Adipocyte (in vitro differentiated cells): Measurements from ENCODE around the gene PRELID2.
"Not testable (repeated sequence)": the region's sequence is repeated elsewhere in the genome, so short reads cannot be mapped to it uniquely, and the experiment has no call there.

ENCODE experiments used
- DNase-seq: peaks from one replicate; pipeline ENCODE4 v3.0.0-alpha.2; 2015; ENCODE audit warnings: low read depth
- H3K27me3 ChIP-seq: replicated peaks from 2 replicates; pipeline ENCODE4 v1.7.0; 2013; ENCODE audit warnings: mild to moderate bottlenecking, low read length, moderate library complexity; ENCODE audit not compliant: control insufficient read depth, insufficient read depth
- H3K36me3 ChIP-seq: 2 replicates; pipeline ENCODE4 v1.7.0; 2013; ENCODE audit warnings: low read length, mild to moderate bottlenecking, moderate library complexity; ENCODE audit not compliant: control insufficient read depth, insufficient read depth, severe bottlenecking
- H3K4me1 ChIP-seq: 2 replicates; pipeline ENCODE4 v1.7.0; 2013; ENCODE audit warnings: mild to moderate bottlenecking, low read length, moderate library complexity; ENCODE audit not compliant: control insufficient read depth, insufficient read depth
- H3K4me3 ChIP-seq: 2 replicates; pipeline ENCODE4 v1.7.0; 2013; ENCODE audit warnings: mild to moderate bottlenecking, low read length, moderate library complexity
- H3K9ac ChIP-seq: 2 replicates; pipeline ENCODE4 v1.7.0; 2013; ENCODE audit warnings: mild to moderate bottlenecking, low read length, moderate library complexity
- H3K9me3 ChIP-seq: 2 replicates; pipeline ENCODE4 v1.7.0; 2013; ENCODE audit warnings: mild to moderate bottlenecking, low read length, moderate library complexity; ENCODE audit not compliant: control insufficient read depth

PRELID2 gene

GRCh38 chr5:145834917-145835847, at the start of gene PRELID2:
TSS of gene PRELID2 (minus strand) at chr5:145835342. CDS start at chr5:145835251, 91 bp downstream.
- peaks cover 17% of the 10 kb centered on the region for H3K4me1 ChIP-seq
- no peaks in the 10 kb centered on the region for H3K9me3 ChIP-seq
- H3K27me3 ChIP-seq = no peaks in the 10 kb centered on the region
- DNase-seq = peak; percentile 97
- no peaks in the 10 kb centered on the region for H3K36me3 ChIP-seq
- peak within 1 kb of the TSS; percentile 93 for H3K4me3 ChIP-seq
- peak within 1 kb of the TSS; percentile 79 for H3K9ac ChIP-seq

GRCh38 chr5:145874765-145875164, 39.6 kb upstream of the PRELID2 start:
- H3K36me3 ChIP-seq = no peaks in the 10 kb centered on the region
- DNase-seq = no peak
- H3K9me3 ChIP-seq = peaks cover 8% of the 10 kb centered on the region
- peaks cover 4% of the 10 kb centered on the region for H3K27me3 ChIP-seq
- no peak overlapping the region for H3K9ac ChIP-seq
- no peaks in the 10 kb centered on the region for H3K4me1 ChIP-seq
- no peak overlapping the region for H3K4me3 ChIP-seq

GRCh38 chr5:145872914-145873313, 37.8 kb upstream of the PRELID2 start, which contains the start of gene GRXCR2:
TSS of gene GRXCR2 (minus strand) at chr5:145873014. CDS start at chr5:145872968, 46 bp downstream.
- Histone ChIP-seq H3K9me3 (no peaks in the 10 kb centered on the region), H3K4me3 (no peak within 1 kb of the TSS), H3K9ac (no peak within 1 kb of the TSS), H3K36me3 (no peaks in the 10 kb centered on the region), H3K27me3 (peaks cover 4% of the 10 kb centered on the region), H3K4me1 (peaks cover under 1% of the 10 kb centered on the region)
- DNase-seq = no peak

- no peak for DNase-seq
- H3K36me3 ChIP-seq = no peaks in the 10 kb centered on the region
These were observed 37.3 kb upstream of the PRELID2 start for GRCh38 chr5:145872486-145872885.

GRCh38 chr5:145869753-145870152, 34.6 kb upstream of the PRELID2 start:
- Histone ChIP-seq H3K4me1 (peaks cover 8% of the 10 kb centered on the region), H3K9ac (no peak overlapping the region), H3K9me3 (no peaks in the 10 kb centered on the region), H3K4me3 (no peak overlapping the region), H3K36me3 (no peaks in the 10 kb centered on the region), H3K27me3 (peaks cover 4% of the 10 kb centered on the region)
- no peak for DNase-seq

More at GRCh38 chr5:145872486-145872885, 37.3 kb upstream of the PRELID2 start:
- H3K4me3 ChIP-seq = no peak overlapping the region
- H3K27me3 ChIP-seq = peaks cover 4% of the 10 kb centered on the region
- no peaks in the 10 kb centered on the region for H3K9me3 ChIP-seq
- H3K9ac ChIP-seq = no peak overlapping the region
- peaks cover 5% of the 10 kb centered on the region for H3K4me1 ChIP-seq

GRCh38 chr5:145867806-145868205, 32.7 kb upstream of the PRELID2 start:
- Histone ChIP-seq H3K9me3 (no peaks in the 10 kb centered on the region), H3K27me3 (peaks cover 4% of the 10 kb centered on the region), H3K4me3 (no peak overlapping the region), H3K9ac (no peak overlapping the region), H3K4me1 (peaks cover 8% of the 10 kb centered on the region), H3K36me3 (no peaks in the 10 kb centered on the region)
- peak; percentile 60 for DNase-seq

GRCh38 chr5:145864432-145864831, 29.3 kb upstream of the PRELID2 start:
- H3K4me1 ChIP-seq, H3K36me3 ChIP-seq, DNase-seq, H3K9ac ChIP-seq, H3K9me3 ChIP-seq, H3K27me3 ChIP-seq, H3K4me3 ChIP-seq: not testable (repeated sequence)

GRCh38 chr5:145863003-145863402, 27.9 kb upstream of the PRELID2 start:
- no peaks in the 10 kb centered on the region for H3K27me3 ChIP-seq
- no peak for DNase-seq
- no peaks in the 10 kb centered on the region for H3K36me3 ChIP-seq
- peaks cover 11% of the 10 kb centered on the region for H3K4me1 ChIP-seq
- H3K9me3 ChIP-seq = no peaks in the 10 kb centered on the region
- no peak overlapping the region for H3K4me3 ChIP-seq
- no peak overlapping the region for H3K9ac ChIP-seq

- no peak overlapping the region for H3K4me3 ChIP-seq
- no peaks in the 10 kb centered on the region for H3K27me3 ChIP-seq
- no peak for DNase-seq
- peaks cover 8% of the 10 kb centered on the region for H3K4me1 ChIP-seq
- no peak overlapping the region for H3K9ac ChIP-seq
- H3K9me3 ChIP-seq = no peaks in the 10 kb centered on the region
- no peaks in the 10 kb centered on the region for H3K36me3 ChIP-seq
These were observed 24.8 kb upstream of the PRELID2 start for GRCh38 chr5:145859897-145860296.

- Histone ChIP-seq H3K4me3 (no peak overlapping the region), H3K9me3 (no peaks in the 10 kb centered on the region), H3K4me1 (peaks cover 12% of the 10 kb centered on the region), H3K9ac (no peak overlapping the region), H3K36me3 (no peaks in the 10 kb centered on the region), H3K27me3 (no peaks in the 10 kb centered on the region)
- no peak for DNase-seq
These were observed 24.3 kb upstream of the PRELID2 start for GRCh38 chr5:145859453-145859852.

- no peaks in the 10 kb centered on the region for H3K9me3 ChIP-seq
- H3K27me3 ChIP-seq = no peaks in the 10 kb centered on the region
- H3K9ac ChIP-seq = no peak overlapping the region
- no peak overlapping the region for H3K4me3 ChIP-seq
- peaks cover 15% of the 10 kb centered on the region for H3K4me1 ChIP-seq
- H3K36me3 ChIP-seq = no peaks in the 10 kb centered on the region
- DNase-seq = peak; percentile 10
These were observed 23.8 kb upstream of the PRELID2 start for GRCh38 chr5:145858959-145859358.
